Neural progenitor cell (in vitro differentiated cells): ENCODE measurements around the gene TNFRSF25. TPM values are rescaled to one million over a fixed set of nuclear protein-coding genes. Genes with fewer than 3 reads are reported as not detected.

Experiments
- DNase-seq: peaks from one replicate; pipeline ENCODE4 v3.0.0-alpha.2; 2016; ENCODE audit warnings: low spot score
- H2AFZ ChIP-seq: fragments of 200-600 bp; sonication (generic); replicated peaks from 2 replicates; pipeline ENCODE4 v1.6.1; 2016; ENCODE audit warnings: antibody characterized with exemption
- H3F3A ChIP-seq: fragments of 200-600 bp; sonication (generic); 2 replicates; pipeline ENCODE4 v1.6.1; 2016; ENCODE audit warnings: antibody characterized with exemption, low read depth
- H3K27ac ChIP-seq: fragments of 200-600 bp; sonication (generic); 2 replicates; pipeline ENCODE4 v1.5.1; 2016; ENCODE audit warnings: mild to moderate bottlenecking
- H3K27me3 ChIP-seq: fragments of 200-600 bp; sonication (generic); 2 replicates; pipeline ENCODE4 v1.6.1; 2016; ENCODE audit warnings: mild to moderate bottlenecking, moderate library complexity
- H3K36me3 ChIP-seq: fragments of 200-600 bp; sonication (generic); 2 replicates; pipeline ENCODE4 v1.5.1; 2016
- H3K4me1 ChIP-seq: fragments of 200-600 bp; sonication (generic); 2 replicates; pipeline ENCODE4 v1.6.1; 2016; ENCODE audit warnings: mixed run types
- H3K4me2 ChIP-seq: fragments of 200-600 bp; sonication (generic); 2 replicates; pipeline ENCODE4 v1.6.1; 2016
- H3K4me3 ChIP-seq: fragments of 200-600 bp; sonication (generic); 2 replicates; pipeline ENCODE4 v1.5.1; 2016
- H3K79me2 ChIP-seq: fragments of 200-600 bp; sonication (generic); 2 replicates; pipeline ENCODE4 v1.6.1; 2016; ENCODE audit warnings: low read depth
- H3K9ac ChIP-seq: fragments of 200-600 bp; sonication (generic); 2 replicates; pipeline ENCODE4 v1.6.1; 2016
- H3K9me3 ChIP-seq: fragments of 200-600 bp; sonication (generic); 2 replicates; pipeline ENCODE4 v1.5.1; 2016; ENCODE audit warnings: low read depth
- H4K20me1 ChIP-seq: fragments of 200-600 bp; sonication (generic); 2 replicates; pipeline ENCODE4 v1.6.1; 2016; ENCODE audit warnings: low read depth
- H3K27ac Mint-ChIP-seq: 3 replicates; pipeline ENCODE4 v1.8.0; 2021; ENCODE audit warnings: mixed read lengths
- H3K27me3 Mint-ChIP-seq: 2 replicates; pipeline ENCODE4 v1.8.0; 2022; ENCODE audit warnings: low read depth, mild to moderate bottlenecking, inconsistent platforms, moderate library complexity, mixed read lengths; ENCODE audit not compliant: insufficient read depth
- H3K36me3 Mint-ChIP-seq: 3 replicates; pipeline ENCODE4 v1.8.0; 2021; ENCODE audit warnings: mixed read lengths
- H3K4me1 Mint-ChIP-seq: 3 replicates; pipeline ENCODE4 v1.8.0; 2021; ENCODE audit warnings: mixed read lengths
- H3K4me3 Mint-ChIP-seq: 3 replicates; pipeline ENCODE4 v1.8.0; 2021; ENCODE audit warnings: mild to moderate bottlenecking, moderate library complexity, mixed read lengths
- H3K9me3 Mint-ChIP-seq: 3 replicates; pipeline ENCODE4 v1.8.0; 2020; ENCODE audit warnings: mixed read lengths
- CTCF ChIP-seq: fragments of 200-600 bp; sonication (generic); IDR thresholded peaks from 2 replicates; pipeline ENCODE4 v1.5.1; 2017; ENCODE audit warnings: antibody characterized with exemption, mild to moderate bottlenecking
- EZH2 ChIP-seq: fragments of 200-600 bp; sonication (generic); IDR thresholded peaks from 2 replicates; pipeline ENCODE4 v1.6.1; 2017; ENCODE audit warnings: antibody characterized with exemption, mild to moderate bottlenecking, moderate library complexity
- EZH2phosphoT487 ChIP-seq: fragments of 200-600 bp; sonication (generic); IDR thresholded peaks from 2 replicates; pipeline ENCODE4 v1.6.1; 2017; ENCODE audit warnings: antibody characterized with exemption
- total RNA-seq: library from RNA; depleted of rRNA; stranded (reverse); fragments of >200 nt; gene quantifications from 2 replicates; pipeline ENCODE4 v1.2.3, GENCODE V29; 2015; ENCODE audit warnings: low replicate concordance

Gene TNFRSF25
- total RNA-seq, 1 donor from 2014 or later, result 15.6 TPM

- H3K36me3 Mint-ChIP-seq, result no peaks in the 10 kb centered on the region
- Histone ChIP-seq H3K9me3 (no peaks in the 10 kb centered on the region), H3K9ac (no peak overlapping the region), H3K4me2 (no peak overlapping the region), H4K20me1 (no peaks in the 10 kb centered on the region), H3F3A (no peaks in the 10 kb centered on the region), H3K27ac (no peak overlapping the region), H3K4me1 (peaks cover 5% of the 10 kb centered on the region), H3K79me2 (no peaks in the 10 kb centered on the region), H3K36me3 (no peaks in the 10 kb centered on the region), H3K27me3 (no peaks in the 10 kb centered on the region), H3K4me3 (no peak overlapping the region), H2AFZ (no peak overlapping the region)
- H3K4me3 Mint-ChIP-seq, result no peak overlapping the region
- peaks cover 3% of the 10 kb centered on the region for H3K27me3 Mint-ChIP-seq
- DNase-seq, result no peak
- no peak for TF ChIP-seq EZH2phosphoT487
- H3K27ac Mint-ChIP-seq, result peak overlapping the region; percentile 93
- H3K9me3 Mint-ChIP-seq, result no peaks in the 10 kb centered on the region
- H3K4me1 Mint-ChIP-seq, result peaks cover 21% of the 10 kb centered on the region
These were observed 41.1 kb upstream of the TNFRSF25 start for GRCh38 chr1:6507037-6507428.

GRCh38 chr1:6506210-6507036 is 40.5 kb upstream of the TNFRSF25 start:
- H3K4me2 ChIP-seq, result no peak overlapping the region
- no peaks in the 10 kb centered on the region for H3K36me3 Mint-ChIP-seq
- H3K9me3 Mint-ChIP-seq, result no peaks in the 10 kb centered on the region
- peaks cover 18% of the 10 kb centered on the region for H3K4me1 Mint-ChIP-seq
- peak overlapping the region; percentile 93 for H3K27ac Mint-ChIP-seq
- H3K4me1 ChIP-seq, result peaks cover 5% of the 10 kb centered on the region
- no peak for TF ChIP-seq CTCF
- TF ChIP-seq EZH2phosphoT487, result no peak
- no peak for TF ChIP-seq EZH2
- no peak overlapping the region for H3K27ac ChIP-seq
- H3K9me3 ChIP-seq, result no peaks in the 10 kb centered on the region
- H4K20me1 ChIP-seq, result no peaks in the 10 kb centered on the region
- H3K9ac ChIP-seq, result no peak overlapping the region
- H3F3A ChIP-seq, result no peaks in the 10 kb centered on the region
- DNase-seq, result no peak
- no peak overlapping the region for H3K4me3 Mint-ChIP-seq
- H3K27me3 Mint-ChIP-seq, result peaks cover 5% of the 10 kb centered on the region
- H2AFZ ChIP-seq, result no peak overlapping the region
- H3K27me3 ChIP-seq, result no peaks in the 10 kb centered on the region
- no peaks in the 10 kb centered on the region for H3K79me2 ChIP-seq
- no peaks in the 10 kb centered on the region for H3K36me3 ChIP-seq
- H3K4me3 ChIP-seq, result no peak overlapping the region

- Mint-ChIP-seq H3K4me3 (no peak overlapping the region), H3K36me3 (no peaks in the 10 kb centered on the region), H3K9me3 (no peaks in the 10 kb centered on the region), H3K27ac (peak overlapping the region; percentile 90), H3K4me1 (peaks cover 22% of the 10 kb centered on the region), H3K27me3 (peaks cover 7% of the 10 kb centered on the region)
- no peaks in the 10 kb centered on the region for H3K79me2 ChIP-seq
- H3K9ac ChIP-seq, result no peak overlapping the region
- no peak overlapping the region for H3K4me2 ChIP-seq
- no peak overlapping the region for H3K27ac ChIP-seq
- DNase-seq, result no peak
- TF ChIP-seq EZH2 (no peak), CTCF (no peak), EZH2phosphoT487 (no peak)
- no peaks in the 10 kb centered on the region for H3K36me3 ChIP-seq
- no peak overlapping the region for H3K4me3 ChIP-seq
- peaks cover 5% of the 10 kb centered on the region for H3K4me1 ChIP-seq
- no peaks in the 10 kb centered on the region for H4K20me1 ChIP-seq
- H2AFZ ChIP-seq, result no peak overlapping the region
- H3K27me3 ChIP-seq, result no peaks in the 10 kb centered on the region
- H3K9me3 ChIP-seq, result no peaks in the 10 kb centered on the region
- H3F3A ChIP-seq, result no peaks in the 10 kb centered on the region
These were observed 39.6 kb upstream of the TNFRSF25 start for GRCh38 chr1:6505367-6506209.
